Stimulated activated CD4-positive, alpha-beta T cell treated with anti-CD3 and anti-CD28 coated beads, Interleukin-12 subunit alpha, Interleukin-12 subunit beta, amount 100 ng/mL, for 4 hours (primary cell): Measurements from ENCODE around the gene EN1.

Source experiments
- DNase-seq: peaks from one replicate; pipeline ENCODE4 v3.0.0-alpha.2; 2020

The EN1 gene

DNA sequence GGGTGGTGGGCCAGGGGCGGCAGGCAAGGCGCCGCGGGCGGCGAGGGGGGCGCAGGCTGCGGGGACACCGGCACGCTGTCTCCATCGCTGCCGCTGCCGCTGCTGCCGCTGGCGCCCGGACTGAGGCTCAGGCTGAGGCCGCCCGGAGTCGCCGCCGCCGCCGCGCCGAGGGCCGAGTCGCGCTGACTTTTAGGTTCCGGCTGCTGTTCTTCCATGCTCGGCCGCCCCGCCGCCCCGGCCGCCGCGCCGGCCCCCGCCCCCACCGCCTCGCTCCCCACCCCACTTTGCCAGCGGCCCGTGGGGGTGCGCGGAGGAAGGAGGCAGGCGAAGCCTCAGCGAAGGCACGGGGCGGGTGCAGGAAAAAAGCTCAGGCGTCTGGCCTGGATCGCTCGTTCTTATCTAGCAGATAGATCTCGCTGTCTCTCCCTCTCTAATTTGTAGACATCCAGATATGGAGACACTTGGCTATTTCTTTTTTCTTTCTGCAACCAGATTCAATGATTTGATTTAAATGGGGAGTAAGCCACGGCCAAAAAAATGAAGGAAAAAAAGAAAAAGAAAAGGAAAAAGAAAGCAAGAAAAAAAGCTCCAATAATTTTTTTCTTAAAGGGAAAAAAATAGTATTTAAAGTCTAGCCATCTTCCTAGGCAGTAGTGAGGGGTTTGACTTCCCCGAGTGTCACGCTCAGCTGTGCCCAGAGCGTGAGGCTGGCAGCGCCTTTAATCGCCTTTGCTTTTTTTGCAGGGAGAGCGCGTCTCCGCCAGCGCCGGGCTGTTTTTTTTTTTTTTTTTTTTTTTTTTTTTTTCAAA, at the start of gene EN1:
Gene EN1 (minus strand): TSS at position 696 of the 809 bp plus-strand sequence. CDS start 481 bp downstream, at position 215.
- DNase-seq, result no peak

DNA sequence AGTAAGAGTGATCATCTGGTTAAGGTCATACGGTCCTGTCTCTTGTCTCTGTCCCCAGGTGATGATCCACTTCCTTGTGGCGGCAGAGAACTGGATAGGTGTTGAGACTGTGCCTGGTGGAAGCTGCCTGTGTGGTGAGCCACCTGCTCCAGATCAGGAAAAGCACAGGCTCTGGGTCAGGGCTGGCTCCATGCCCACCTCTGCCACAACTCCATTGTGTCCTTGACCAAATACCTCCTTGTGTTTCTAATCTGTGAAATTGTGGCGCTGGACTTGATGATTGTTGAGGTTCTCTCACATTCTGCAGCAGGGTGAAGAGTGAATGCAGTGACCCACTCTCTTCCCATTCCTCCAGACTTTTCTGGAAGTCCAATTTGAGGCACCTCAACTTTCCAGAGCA, 45.7 kb upstream of the EN1 start:
- no peak for DNase-seq

DNA sequence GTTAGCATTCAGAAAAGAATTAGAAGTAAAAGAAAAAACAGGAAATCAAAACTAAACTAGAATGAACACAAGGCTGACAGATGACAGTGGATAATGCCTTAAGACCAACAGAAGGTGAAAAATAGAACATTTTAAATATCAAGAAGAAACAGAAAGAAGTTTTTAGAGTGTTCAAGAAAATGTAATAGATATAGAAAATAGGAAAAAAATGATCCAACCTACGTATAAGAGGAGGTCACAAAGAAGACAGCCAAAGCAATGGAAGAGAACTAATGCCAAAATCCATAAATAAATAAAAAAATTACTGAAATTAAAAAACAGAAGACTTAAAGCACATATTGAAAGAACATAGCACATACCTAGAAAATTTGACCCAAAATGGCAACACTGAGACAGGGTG, 42.5 kb upstream of the EN1 start:
- DNase-seq, result no peak

DNA sequence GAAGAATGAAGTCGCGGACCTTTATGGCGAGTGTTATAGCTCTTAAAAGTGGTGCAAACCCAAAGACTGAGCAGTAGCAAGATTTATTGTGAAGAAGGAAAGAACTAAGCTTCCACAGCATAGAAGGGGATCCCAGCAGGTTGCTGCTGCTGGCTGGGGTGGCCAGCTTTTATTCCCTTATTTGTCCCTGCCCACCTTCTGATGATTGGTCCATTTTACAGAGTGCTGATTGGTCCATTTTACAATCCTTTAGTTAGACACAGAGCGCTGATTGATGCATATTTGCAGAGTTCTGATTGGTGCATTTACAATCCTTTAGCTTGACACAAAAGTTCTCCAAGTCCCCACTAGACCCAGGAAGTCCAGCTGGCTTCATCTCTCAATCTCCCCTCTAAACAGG, 36.3 kb upstream of the EN1 start:
- DNase-seq, result no peak

DNA sequence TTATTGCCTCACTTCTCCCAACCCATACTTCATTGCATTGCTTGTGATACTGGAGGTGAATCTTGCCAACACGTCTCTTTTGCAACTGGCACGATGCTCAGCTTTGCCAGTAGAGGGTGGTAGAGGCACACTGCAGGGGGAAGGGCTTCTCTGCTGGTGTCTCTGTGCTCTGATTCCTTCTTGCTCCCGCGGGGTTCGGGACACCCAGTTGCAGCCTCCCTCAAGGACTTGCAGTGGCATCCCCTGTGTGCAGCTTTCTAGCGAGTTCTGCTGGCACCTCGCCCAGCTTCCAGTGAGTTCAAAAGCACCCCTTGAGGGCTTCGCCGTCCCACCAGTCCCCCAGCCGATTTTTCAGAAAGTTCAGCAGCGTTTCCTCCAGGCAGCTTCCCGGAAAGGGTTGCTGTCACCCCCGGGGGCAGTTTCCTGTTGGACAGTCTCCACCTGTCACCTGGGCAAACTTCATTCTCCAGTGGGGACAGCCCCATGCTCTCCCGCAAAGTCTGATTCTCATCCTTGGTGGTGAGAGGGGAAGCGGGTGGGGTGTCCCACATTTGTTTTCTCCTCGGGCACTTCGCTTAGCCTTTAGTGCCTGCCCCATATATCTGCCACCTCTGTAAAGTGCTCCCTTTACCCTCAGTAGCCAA, 35.4 kb upstream of the EN1 start:
- peak; percentile 55 for DNase-seq

DNA sequence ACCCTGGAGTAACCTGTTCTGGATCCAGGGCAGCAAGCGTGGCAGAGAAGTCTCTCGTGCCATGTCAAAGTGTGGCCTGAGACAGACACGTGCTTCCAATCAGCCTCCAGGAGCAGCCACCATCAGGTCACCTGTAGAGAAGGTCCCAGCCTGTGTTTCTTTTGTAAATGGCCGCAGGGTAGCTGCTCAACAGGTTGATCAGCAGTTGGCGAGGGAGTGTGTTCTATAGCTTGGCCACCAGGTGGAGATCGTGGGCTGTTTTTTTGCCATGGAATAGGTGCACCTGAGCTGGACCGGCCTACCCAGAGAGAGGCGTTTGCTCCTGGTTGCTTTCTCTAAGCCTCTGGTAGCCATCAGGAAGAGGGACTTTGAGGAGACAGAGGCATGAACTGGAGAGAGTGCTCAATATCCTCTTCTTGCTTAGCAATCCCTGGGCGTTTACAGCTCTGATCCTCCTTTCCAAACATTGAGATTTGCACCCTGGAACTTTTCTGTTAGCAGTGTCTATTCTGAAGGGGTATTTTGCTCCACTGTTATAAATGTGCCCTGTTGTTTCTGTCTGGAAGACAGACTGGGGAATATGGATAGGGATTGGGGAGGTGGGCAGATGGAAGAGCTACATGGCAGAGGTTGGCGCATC, 34.2 kb upstream of the EN1 start:
- peak; percentile 66 for DNase-seq

DNA sequence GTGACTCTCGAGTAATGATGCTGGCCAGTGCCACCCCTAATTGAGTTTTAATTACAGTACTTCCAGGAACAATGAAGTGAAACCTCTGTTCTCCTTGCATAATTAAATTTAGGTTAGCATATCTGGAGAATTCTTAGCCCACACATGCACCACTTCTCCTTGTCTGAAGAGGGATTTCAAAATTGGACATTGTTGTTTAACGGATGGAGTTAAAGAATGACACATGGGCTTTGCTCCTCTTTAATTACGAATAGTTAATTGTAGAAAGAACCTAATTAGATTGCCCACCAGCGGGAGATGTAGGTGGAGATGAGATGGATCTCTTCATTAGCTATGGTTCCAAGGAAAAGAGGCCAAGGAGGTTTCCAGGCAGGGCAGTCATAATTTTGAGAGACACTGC, 33.1 kb upstream of the EN1 start:
- DNase-seq, result no peak

DNA sequence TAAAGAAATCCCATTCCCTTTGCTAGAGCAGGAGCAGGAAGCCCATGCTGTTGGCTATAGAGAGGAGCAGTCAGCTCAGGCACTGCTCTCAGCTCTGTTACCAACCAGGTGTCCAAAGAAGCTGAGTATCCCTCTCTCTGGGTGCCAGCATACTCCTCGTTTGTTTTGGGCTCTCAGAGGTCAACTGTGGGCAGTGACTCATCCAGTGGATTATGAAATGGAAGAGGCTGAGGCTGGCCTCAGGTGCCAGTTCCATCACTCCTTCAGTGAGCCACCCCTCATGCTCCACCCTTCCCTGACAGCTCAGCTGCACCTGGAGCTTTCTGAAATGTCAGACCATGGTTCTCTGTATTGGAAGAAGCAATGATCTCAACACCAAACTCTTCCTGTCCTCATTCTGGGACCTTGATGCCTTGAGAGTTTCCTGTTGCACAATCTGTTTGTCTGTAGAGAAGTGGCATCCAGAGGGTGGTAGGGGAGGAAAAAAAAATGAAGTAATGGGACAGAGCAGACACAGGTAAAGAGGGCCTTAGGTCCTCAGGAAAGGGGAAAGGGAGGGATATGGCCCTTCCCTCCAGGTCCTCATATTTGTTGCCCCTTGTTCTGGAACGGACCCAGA, 31.2 kb upstream of the EN1 start:
- DNase-seq, result no peak

DNA sequence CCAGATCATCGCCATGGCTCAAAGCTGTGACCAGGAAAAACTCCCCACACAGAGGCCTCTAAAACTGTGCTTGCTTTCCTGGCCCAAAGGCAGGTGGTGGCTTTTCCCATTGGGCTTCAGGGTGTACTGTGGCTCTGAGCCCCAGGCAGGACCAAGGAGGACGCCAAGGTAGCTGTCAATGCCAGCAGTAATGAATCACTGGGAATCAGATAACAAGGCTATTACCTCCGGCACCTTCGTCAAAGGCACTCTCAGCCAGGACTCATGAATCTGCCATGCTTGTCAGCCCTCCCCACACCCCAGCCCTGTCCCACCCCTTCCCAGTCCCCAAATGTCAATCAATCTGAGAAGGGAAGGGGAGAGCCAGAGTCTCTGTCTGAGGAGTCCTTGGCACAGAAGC, 27.9 kb upstream of the EN1 start:
- no peak for DNase-seq

DNA sequence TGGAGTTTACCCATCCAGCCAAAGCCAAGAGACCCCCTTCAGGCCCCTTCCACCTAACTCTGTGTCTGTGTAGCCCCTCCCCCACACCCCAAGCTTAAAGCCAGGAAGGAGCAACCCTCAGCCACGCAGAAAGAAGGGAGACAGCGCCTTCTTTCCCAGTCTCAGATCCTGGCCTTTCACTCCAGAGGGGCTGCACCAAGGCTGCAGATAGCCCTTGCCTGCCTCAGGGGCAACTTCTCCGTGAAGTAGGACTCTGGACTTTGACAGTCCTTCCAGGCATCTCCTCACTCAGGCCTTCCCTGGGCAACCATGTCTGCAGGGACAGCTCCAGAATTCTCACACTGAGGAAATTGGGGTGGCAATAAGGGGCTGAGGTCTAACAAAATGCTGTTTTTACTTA, 26.9 kb upstream of the EN1 start:
- DNase-seq, result no peak

DNA sequence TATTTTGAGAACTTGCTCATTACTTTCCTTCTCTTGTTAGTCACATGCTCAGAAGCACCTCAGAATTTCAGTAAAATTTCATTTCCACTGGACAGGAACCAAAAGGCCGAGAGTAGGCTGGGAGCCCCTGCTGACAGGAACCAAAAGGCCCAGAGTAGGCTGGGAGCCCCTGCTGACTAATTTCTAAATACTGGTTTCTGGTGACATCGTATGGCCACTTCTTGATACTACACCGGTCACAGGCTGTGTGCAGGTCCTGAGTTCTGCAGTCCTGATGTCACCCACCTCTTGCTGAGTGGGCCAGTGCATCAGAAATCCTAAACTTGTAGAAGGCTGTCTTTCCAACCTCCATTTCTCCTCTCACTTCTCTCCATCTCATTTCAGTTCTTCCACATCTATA, 17.7 kb upstream of the EN1 start:
- DNase-seq, result no peak

DNA sequence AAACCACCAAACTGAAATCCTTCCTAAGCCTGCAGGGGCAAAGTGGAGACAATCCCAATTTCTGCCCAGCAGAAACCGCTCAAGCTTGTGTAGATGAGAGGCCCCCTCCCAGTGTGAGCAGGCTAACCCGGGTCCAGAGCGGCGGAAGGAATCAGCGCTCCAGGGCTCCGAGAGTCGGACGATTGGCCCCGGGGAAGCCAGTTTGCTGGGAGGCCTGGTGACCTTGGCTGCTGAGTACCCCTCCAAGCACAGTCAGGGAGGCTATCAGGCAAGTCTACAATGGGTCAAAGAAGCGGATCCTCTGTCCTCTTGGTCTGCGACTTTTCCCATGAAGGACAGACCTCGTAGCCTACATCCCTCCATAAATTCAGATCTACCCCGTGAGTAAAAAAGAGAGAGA, 16.8 kb upstream of the EN1 start:
- no peak for DNase-seq

DNA sequence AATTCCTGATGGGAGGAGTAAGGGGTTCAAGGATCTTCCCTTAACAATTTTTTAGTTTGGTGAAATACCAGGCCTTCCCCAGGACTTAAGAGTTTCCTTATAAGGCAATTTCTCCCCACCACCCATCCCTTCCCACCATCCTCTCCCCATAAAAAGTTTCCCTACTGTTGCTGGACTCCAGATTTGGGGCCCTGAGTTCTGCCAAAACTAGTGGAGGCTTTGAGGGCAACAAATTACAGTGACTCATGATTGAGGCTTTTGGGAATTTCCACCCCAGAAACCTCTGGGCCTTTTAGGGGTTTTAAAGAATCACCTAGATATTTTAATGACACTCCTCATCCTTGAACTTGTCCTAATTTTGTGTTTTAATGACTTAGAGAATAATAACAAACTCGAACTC, 14.3 kb upstream of the EN1 start:
- no peak for DNase-seq

DNA sequence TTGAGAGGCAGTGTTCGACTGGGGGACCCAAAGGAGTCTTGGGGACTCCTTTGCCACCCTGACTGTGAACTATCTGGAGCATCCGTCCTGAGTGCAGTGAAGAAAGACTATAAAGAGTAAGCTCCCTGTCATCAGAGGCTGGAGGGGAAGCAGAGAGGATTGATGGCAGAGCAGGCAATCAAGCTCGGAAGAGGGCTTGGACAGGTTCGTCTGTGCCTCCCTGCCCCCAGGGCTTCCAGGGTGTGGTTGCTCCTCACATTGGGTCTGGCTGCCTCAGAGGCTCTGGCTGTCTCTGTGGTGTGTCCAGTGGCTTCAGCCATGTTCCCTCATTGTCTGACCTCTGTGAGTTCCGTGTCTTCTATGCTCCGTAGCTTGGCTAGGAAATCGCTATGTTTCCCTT, 13.8 kb upstream of the EN1 start:
- DNase-seq, result no peak

DNA sequence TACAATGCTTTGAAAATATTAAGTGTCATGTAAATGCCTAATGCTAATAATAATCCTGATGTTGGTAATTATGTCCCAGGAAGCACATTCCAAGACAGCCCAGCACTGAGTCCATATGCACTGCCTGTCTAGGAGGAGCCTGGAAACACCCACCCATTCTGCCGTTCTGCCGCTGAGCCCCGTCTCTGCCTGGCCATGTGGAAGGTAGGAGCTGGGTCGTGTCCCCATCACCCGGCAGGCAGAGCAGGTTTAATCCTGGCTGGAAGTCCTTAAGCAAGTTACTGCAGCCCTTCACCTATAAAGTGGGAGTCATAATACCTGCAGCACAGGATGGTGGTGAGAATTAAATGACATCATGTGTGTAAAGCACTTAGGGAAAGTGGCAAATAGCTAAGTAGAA, 13.1 kb upstream of the EN1 start:
- DNase-seq, result no peak

DNA sequence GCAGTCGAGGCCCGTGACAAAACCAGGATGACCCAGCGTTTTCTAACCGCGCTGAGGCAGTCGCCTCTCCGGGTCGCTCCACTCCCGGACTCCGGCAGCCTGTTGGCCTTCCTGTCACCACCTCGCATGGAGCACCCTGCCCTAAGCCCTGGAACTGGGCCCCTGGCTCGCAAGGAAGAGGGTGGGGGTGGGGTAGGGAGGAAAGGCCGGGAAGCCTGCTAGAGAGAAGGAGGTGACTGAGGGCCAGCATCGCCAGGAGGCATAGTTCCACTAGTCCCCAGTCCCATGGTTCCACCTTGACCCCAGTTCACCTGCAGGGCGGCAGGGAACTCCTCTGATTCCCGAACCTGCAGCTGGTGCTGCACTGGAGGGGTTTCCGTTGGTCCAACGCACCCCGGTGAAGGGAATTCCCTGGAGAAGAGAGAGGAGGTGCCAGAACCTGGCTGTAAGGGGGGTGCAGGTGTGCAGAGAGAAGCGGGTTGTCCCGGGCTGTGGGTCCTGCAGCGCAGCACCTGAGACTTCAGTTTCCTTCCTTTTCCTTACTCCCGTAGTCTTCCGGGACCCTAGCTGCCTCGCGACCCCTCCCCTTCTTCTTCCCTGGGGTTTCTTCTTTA, 11.8 kb upstream of the EN1 start:
- no peak for DNase-seq

DNA sequence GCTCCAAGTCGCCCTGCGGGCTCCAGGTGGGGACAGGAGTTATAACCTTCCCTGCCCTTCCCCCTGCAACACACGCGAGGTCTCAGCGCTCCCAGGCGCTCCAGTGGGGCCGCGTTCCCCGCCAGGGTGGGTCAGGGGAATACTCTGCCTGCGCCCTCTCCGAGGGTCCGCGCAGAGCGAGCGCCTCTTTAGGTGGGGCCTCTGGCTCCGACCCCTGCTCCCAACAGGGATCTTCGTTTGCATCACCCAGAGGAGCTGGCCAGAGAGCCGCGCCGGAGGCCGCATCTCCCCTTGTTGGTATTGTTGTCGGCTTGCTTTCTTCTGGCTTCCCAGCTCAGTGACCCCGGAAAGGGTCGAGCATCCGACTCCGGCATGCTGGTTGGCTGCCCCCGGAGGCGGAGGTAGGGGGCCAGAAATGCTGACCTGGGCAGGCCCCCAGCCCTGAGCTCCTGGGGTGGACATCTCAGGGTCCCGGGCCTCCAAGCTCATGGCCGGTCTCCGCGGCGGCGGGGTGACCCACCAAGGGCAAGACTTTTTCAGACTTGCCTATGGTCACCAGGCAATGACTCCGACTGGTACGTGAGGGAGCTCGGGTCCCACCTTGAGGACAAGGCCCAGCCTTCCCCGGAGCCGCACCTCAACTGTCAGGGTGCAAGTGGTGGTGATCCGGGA, 11.2 kb upstream of the EN1 start:
- DNase-seq, result no peak

DNA sequence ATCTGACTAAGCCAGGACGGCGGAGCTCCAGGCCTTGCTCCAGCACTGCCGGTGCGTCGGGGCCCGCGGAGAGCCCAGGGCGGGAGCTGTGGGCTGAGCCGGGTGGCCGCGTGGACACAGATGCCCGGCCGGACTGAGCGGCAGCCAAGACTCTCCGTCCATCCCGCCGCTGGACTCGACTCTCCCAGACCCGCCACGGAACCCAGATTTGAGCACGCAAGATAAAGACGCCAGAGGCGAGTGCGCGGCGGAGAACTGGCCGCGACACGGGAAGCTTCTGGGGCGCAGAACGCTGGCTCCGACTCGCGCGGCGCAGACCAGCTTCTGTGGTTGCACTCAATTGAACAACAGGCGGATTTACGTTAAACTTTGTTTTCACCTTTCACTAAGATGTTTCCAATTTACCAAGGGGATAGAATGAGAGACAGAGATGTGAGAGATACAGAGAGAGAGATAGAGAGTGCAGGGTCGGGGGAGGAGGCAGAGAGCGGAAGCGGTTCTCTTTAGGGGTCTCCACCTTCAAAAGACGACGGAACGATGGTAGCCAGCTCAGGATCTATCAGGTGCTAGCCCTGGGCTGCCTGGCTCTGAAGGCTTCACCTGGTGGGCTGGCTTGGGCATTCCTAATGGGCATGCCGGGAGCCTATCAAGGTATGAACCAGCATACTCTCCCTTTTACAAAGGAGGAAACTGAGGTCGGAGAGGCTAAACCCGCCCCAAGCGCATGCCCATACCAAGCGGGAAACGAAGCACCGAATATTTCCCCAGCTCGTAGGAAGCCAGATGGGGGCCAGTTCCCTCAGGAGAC, 10.4 kb upstream of the EN1 start:
- DNase-seq, result no peak

DNA sequence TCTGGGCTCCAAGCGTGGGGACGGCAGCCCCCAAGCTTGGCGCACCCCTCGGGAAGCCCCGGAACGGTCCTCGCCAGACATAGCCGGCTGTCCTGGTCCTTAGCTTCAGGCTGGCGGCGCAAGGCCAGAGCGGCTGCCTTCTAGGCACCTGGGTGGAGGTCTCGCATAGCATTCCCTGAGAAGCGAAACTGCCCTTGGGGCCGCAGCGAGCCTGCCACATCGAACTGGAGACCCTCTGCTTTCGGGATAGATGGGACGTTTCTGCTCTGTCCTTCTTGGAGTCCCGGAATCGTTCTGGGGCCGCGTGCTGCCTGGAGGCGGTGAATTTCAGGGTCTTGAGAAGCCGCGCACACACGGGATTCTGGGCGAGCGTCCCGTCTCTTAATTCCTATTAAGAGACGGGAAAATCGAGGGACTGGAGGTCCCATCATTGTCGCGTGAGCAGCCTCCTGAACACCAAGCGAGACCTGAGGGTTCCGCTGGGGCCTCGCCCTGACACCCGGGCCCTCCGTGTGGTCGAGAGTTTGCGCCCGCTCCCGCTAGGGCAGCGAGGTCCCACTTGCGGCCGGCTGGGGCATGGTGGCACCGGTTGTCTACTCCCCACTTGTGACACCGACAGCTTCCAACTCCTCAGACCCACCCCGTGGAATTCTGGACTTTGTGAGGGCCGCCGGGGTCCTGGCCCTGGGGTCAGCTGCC, 9.7 kb upstream of the EN1 start:
- no peak for DNase-seq

DNA sequence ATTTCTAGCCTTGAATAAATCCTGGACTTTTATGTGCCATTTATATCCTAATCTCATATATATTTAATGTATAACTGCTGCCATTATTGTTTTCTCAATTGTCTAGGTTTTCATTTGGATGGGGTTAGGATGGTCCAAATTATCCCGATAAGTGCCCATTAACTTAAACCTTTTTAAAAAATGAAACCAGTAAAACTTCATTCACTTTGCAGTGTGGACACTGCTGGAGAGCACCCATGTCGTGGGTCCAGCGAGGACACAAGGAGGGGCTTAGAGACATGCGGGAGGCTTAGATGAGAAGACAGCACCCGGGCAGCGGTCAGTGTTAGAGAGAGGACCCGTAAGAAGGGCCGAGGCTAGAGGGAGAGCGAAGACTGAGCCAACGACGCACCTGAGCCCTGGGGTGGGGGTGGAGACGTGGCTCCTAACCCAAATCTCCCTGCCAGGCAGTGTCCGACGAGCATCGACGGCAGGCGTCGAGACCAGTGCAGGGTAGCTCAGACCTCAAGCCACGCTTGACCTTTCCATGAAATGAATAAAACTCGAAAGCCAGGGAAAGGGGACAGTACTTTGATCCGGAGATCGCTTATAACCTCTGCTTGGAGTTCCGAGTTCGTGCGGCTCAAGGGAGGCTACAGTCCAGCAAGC, 9.0 kb upstream of the EN1 start:
- DNase-seq, result no peak
